ENCODE data around the gene FOXL2NB.
"Not testable (repeated sequence)": the region's sequence is repeated elsewhere in the genome, so short reads cannot be mapped to it uniquely, and the experiment has no call there.

The FOXL2NB gene

DNA sequence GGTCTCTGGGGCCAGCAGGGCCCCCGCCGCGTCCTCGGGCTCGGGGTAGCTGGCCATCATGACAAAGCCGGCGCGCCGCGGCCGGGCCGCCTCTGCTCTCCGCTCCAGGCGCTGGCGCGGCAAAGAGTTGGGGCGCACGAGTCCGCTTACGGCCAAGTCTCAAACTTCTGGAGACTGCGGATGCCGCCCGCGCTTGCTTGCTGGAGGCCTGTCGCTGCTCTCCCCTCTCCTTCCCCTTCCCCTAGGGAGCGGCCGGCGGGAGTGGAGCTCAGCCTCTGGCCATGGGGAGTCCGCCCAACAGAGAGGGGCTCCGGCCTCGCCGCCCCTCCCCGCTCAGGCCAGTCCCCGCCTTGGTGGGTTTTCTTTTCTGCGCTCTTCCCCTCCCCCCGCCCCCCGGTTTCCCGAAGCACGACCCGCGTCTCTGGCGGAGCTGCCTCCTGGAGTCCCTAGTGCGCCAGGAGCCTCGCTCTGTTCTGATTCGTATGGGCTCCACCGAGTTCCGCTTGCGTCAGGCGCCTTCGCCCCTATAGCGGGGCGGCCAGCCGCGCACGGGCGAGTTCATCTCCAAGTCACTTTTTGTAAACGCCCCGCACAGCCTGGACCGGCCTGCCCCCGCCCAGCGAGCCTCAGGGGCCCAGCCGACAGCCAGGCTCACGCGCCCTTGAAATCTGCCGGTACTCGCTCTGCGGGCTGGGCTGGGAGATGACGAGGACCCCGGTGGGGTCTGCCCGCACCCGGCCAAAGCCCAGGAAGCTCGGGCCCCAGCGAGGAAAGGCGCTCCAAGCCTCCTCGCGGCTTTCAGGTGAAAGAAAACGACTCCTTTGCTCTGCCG is at the start of gene FOXL2NB, which contains the start of gene FOXL2:
FOXL2NB (plus strand) TSS at position 555 of the 832 bp plus-strand sequence; CDS start at position 703, 148 bp downstream.
FOXL2 (minus strand) TSS at position 475 of the 832 bp plus-strand sequence; CDS start at position 60, 415 bp downstream.
- DNase-seq (ENCODE audit: low read depth): no peak

DNA sequence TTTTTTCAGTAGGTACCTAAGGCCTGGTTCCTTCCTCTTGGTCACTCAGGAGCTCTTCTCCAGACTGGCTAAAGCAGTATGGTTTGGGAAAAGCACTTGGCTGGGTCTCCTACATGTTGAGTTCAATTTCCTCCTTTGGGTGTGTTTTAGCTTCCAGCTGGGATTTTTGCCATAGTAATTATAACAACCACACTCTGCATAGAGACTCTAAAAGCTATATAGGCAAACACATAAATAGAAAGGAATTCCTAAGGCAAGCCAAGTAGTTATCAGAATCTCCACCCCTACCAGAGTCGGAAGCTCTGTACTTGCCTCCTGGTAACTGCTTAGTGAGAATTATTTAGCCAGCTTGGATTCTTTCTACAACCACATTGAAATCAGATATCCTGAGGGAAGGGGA is 48.7 kb upstream of the FOXL2NB start:
- no peak for DNase-seq (ENCODE audit: low read depth)

DNA sequence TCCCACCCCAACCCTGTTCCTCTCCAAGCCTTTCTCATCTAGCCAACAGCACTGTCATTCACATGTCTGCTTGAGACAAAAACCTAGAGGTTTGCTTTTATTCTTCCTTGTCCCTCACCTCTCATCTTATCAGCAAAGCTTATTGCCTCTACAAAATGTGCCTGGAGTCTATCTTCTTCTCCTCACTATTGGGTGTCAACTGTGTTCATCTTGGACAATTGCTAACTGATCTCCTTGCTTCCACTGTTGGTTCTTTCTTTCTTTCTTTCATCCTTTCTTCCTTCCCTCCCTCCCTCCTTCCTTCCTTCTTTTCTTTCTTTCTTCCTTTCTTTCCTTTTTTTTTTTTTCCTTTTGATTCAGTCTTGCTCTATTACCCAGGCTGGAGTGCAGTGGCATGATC is 48.3 kb upstream of the FOXL2NB start:
- DNase-seq (ENCODE audit: low read depth): no peak

DNA sequence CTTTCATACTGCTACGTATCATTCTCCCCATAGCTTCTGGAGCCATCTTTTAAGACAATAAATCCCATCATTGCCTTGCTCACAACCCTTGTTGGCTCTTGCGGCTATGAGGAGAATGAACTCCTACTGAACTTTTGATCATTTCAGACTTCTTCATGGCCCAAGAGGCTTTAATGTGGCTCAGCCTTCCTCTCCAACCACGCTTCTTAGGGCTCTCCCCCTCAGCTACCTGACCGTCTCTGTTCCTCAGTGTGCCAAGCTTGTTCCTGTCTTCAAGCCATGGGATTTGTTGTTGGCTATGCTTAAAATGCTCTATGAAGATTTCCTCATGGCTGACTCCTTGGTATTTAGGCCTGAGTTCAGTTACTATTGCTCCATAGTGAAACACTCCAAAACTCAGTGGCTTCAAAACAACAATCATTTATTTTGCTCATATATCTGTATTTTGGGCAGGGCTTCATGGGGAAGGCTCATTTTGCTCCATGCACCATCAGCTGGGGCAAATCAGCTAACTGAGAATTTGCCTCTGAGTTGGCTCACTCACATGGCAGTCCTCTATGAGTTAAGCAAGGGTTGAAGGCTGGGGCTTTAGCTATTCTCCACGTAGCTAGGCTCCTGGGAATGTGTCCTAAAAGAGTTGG is 47.5 kb upstream of the FOXL2NB start:
- no peak for DNase-seq (ENCODE audit: low read depth)

DNA sequence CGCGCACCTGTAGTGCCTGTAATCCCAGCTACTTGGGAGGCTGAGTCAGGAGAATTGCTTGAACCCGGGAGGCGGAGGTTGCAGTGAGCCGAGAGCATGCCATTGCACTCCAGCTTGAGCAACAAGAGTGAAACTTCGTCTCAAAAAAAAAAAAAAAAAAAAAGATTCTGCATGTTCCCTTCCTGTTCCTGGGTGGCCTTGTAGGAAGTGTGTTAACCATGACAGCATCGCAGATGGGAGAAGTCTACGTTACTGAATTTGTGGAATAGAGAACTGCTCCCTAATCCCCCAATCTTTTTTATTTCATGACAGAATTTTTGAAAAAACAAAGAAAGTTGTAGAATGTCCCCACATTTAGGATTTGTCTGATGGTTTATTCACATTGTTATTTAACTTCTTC is 45.5 kb upstream of the FOXL2NB start:
- no peak for DNase-seq (ENCODE audit: low read depth)

DNA sequence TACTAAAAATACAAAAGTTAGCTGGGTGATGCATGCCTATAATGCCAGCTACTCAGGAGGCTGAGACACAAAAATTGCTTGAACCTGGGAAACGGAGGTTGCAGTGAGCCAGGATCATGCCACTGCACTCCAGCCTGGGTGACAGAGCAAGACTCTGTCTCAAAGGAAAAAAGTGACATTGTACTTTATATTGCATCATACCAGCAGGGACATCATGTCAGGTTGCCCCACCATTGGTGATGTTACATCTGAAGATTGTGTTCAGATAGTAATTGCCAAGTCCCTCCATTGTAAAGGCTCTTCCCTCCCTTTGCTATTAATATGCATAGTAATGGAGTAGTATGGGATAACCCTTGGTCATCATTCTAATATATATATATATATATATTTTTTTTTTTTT is 44.8 kb upstream of the FOXL2NB start:
- DNase-seq (ENCODE audit: low read depth): no peak

DNA sequence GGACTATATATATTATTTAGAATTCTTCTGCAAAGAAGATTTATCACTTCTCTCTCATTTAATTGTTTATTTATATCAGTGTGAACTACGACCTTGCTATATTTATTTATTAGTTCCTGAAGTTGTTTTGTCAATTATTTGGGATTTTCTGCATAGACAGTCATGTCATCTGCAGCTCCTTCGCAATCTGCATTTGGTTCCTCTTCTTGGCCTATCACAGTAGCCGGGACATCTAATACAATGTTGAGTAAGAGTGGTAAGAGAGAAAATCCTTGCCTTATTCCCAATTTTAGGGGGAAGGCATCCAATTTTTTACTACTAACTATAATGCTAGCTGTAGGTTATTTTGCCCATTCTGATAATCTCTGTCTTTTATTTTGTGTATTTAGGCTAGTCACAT is 39.5 kb upstream of the FOXL2NB start:
- DNase-seq (ENCODE audit: low read depth): no peak

DNA sequence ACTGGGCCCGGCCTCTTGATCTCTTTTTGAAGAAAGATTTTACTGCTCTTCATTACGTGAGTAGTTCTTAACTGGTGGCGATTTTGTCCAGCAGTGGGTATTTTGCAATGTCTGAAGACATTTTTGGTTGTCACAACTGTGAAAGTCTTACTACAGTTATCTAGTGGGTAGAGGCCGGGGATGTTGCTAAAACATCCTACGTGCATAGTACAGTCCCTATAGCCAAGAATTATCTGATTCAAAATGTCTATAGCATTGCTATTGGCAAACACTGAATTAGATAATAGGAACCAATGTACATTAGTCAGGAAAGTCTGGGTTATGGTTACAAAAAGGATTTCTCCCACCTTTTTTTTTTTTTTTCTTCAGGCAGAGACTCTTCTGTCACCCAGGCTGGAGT is 38.2 kb upstream of the FOXL2NB start:
- DNase-seq (ENCODE audit: low read depth): no peak

DNA sequence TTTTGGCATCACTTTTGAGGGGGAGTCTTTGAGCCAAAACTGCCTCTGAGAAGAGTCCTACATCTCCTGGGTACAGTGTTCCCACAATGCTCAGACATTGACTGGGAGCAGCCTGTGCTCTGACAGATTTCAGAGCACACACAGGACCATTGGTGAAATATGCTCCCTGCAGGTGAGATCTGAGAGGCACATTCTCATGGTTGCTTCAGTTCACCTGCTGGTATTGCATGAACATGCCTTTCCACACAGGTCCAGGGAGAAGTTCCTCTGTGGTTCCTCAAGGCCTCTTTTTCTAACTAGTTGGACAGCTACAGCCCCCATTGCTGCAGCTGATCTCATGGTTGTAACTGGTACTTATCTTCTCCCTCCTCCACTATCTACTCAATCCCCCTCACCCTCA is 37.1 kb upstream of the FOXL2NB start:
- DNase-seq (ENCODE audit: low read depth): no peak

DNA sequence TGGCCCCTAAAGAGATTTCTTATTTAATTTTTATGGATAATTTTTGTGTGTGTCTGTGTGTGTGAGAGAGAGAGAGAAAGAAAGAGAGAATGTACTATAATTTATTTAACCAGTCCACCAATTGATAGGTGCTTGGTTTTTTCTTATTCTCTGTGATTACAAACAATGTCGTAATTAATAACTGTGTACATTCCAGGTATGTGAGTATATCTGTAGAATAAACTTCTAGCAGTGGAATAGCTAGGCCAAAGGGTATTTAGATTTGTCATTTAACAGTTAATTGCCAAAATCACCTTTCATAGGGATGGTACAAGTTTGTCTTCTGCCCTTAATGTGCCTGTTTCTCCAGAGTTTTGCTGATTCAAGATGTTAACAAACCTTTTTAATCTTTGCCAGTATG is 35.4 kb upstream of the FOXL2NB start:
- DNase-seq (ENCODE audit: low read depth): no peak

DNA sequence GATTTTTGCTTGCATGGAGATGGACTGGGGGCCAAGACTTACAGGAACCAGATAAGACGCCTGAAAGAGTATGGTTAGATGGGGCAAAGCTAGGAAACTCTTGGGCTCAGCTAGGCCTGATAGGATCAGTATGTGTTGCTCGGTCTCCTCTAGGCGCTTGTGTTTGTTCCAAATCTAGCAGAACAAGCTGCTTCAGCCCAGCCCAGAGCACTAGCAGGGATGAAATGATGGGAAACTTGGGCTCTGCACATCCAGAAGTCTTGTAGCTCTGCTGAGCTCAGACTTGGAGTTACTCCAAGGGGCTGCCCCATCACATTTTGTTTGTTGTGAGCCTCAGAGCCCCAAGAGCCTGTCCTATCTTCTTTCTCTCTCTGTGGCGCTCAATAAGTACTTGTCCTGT is 34.8 kb upstream of the FOXL2NB start:
- DNase-seq (ENCODE audit: low read depth): no peak

DNA sequence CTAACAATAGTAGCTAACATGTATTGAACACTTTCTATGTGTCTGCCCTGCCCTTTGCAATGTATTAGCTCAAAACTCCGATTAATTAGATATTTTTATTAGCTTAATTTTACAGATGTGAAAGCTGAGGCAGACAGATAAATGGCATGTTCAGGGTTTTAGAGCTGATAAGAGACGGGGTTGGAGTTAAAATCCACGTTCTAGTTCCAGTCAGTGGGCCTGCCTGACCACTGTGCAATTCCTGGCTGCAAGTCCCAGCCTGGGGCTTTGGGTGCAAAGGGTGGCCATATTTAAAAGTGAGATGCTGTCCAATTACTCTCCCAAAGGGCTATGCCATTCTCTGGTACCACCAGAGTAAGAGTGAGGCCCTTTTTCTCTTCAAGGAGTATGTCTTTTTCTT is 33.3 kb upstream of the FOXL2NB start:
- no peak for DNase-seq (ENCODE audit: low read depth)

DNA sequence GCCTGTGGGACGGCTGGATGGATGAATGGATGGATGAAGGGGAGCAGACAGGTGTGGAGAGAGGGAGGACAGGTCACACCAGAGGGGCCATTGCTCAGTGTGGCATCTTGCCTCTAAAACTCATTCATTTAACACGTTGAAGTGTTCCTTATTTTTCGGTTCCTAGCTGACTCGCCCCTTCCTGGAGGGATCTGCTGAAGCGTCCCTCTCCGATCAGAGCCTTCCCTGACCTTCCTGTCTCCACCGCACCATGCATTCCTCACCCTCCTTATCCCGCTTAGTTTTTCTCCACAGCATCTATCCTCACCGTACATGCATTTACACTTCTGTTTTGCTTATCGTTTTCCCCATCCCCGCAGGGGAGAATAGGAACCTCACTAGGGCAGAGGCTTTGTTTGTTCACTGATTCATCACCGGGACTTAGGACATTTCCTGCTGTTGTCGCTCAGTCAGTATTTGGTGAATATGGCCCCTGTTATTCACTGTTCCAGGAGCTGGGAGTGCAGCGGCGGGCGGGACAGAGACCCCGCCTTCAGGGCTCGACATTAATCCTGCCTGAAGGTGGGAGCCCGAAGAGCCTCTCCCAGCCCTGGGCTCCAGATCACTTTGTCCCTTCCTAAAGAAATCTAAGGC is 32.0 kb upstream of the FOXL2NB start:
- no peak for DNase-seq (ENCODE audit: low read depth)

DNA sequence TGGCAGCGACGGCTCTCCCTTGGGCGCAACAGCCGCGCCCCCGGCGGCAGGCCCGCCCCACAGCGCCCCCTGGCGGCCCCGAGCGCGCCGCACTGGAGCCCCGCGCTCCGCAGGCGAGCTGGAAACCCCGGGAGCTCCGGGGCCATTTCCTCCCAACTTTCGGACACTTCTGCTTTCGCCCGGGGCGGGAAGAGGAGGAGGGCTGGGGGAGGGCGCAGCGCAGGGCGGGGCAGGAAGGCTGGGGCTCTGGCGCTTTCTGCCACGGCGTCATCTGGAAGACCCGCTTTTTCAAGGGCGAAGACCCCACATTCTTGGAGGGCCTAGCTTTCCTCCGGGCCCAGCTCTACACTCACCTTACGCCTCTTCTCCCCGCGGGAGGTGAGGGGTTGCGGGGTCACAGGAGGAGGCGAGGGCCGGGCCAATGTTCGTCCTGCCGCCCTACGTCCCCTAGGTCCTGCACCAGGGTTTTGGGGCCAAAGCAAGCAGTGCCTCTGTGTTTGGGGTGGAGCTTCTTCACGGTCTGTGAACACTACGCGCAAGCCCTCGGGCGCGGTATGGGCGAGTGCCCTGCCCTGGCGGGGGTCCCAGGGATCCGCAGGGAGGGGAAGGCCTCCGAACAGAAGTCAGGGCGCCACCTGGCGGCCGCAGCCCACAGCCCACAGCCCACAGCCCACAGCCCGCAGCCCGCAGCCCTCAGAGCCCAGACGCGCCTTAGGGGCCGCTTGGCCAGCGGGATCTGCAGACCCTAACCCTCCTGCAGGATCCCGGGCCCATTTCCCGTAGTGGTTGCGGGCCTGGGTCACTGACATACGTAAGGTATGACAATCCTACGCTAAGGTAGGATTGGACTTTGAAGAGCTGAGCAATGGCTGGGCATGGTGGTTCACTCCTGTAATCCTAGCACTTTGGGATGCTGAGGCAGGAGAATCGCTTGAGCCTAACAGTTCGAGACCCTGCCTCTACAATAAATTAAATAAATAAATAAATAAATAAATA is 31.2 kb upstream of the FOXL2NB start:
- peak; percentile 69 for DNase-seq (ENCODE audit: low read depth)

DNA sequence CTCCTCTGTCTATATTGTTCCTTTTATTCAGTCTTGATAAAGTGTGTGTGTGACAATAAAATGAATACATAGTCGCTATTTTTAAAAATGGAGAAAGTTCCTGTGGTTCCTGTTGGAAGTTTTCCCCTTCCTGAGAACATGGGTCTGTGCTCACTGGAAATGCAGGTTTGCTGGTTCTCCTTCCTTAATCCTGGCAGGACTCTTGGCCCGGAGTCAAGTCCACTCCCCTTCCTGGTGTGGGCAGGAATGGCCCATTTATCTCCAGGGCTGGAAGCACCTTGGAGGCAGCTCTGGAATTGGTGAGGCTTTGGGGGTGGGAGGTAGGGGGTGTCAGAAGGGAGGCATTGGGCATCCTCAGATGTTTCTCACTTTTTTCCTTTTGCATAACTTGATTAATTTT is 30.2 kb upstream of the FOXL2NB start:
- DNase-seq (ENCODE audit: low read depth): no peak

DNA sequence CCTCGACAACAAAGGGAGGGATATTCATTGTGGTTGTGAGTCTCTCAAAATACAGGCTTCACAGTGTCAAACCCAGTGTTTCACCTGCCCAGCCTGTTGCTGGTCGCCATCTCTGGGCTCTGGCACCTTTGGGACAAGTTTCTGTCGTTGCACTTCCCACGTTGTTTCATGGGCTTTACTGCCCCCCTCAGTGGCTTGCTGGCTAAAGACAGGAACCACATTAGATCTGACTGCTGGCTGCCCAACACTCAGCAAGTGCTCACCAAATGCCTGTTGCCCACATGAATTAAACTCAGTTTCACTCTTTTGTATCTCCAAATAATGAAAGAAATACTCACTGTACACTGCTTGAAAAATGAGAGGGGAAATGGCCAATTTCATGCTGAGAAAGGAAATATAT is 27.7 kb upstream of the FOXL2NB start:
- no peak for DNase-seq (ENCODE audit: low read depth)

DNA sequence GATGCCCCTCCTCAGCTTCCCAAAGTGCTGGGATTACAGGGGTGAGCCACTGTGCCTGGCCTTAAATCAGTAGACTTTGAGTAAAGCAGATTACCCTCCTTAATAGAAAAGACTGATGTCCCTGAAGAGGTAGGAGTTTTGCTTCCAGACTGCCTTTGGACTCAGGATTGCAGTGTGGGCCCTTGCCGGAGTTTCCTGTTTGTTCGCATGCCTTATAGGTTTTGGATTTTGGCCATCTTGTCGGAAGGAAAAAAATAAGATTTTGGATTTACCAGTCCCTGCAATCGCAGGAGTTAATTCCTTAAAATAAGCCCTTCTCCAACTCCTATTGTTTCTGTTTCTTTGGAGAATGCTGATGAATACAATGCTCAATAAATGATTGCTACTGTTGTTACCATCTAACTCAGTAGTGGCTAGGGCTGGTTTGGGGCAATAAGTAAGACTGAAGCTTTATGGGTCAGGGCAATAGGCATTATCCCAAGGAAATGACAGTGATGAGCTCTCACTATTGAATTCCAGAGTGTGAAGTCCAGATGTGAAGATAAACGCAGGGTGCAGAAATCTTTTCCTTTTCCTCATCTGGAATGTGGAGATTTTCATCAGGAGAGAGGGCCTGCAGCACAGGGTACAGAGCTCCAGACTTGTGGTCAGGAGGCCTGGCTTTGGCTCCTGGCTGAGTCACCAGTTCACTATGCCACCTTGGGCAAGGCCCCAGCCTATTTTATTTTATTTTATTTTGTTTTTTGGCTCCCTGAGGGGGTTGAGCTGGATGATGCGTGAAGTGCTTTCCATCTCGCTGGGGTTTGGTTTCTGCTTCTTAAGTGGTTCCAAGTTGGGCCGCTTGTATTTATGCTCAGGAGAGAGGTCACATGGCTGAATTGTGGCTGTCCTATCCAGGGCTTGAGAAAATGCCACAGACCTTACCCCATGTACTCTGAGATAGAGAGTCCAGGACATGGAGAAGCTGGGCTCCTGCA is 25.4 kb upstream of the FOXL2NB start:
- no peak for DNase-seq (ENCODE audit: low read depth)

DNA sequence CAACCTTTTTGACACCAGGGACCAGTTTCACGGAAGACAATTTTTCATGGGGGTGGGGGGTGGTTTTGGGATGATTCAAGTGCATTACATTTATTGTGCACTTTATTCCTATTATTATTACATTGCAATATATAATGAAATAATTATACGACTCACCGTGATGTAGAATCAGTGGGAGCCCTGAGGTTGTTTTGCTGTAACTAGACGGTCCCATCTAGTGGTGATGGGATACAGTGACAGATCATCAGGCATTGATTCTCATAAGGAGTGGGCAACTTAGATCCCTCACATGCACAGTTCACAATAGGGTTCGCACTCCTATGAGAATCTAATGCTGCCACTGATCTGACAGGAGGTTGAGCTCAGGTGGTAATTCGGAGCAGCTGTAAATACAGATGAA is 24.6 kb upstream of the FOXL2NB start:
- DNase-seq (ENCODE audit: low read depth): not testable (repeated sequence)

DNA sequence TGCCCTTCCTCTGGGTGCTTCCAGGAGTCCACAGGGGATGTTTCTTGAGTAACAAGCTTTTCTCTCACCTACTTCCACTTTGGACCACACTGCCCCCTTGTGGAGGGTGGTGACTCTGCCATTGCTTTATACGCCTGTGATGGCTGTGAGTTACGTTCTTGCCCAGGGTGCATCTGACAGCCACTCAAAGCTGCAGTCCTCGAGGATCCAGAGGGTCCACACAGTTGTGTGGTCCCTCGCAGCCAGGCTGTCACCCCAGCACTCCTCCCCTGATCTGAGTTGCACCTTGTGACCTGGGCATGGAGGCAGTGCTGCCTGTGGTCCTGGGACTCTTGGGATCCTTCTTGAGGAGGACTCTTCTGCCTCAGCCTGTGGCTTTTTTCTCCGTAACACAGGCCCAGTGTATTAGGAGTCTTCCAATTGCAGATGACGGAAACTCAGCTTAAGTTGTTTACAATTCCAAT is 23.5 kb upstream of the FOXL2NB start:
- DNase-seq (ENCODE audit: low read depth): peak; percentile 70

DNA sequence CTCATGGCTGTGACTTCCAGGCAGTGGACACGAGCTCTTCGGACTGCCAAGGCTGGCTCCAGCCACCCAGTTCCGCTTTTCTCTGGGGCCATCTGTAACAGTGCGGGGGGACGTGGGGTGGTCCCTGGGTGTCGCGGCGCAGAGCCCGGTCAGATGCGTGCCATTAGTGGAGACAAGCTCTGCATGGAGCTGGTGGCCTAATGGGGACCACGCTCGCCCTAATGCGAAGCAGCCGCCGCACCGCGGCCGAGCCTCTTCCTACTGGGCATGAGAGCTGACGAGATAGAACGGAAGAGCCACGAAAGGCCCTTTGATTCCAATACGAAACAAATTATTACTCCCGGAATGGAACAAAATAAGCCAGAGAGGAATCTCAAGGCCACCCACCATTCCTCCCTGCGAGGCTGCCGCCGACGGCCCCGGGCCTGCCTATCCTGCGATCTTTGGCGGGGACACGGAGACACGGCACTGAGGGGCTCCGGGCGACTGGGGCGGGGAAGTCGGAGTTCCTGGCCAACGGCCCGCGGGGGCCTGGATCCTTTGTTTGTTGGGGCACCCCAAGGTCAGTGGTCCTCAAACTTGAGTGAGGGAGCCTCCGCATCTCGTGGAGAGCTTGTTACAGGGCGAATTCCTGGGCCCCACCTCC is 18.2 kb upstream of the FOXL2NB start:
- DNase-seq (ENCODE audit: low read depth): no peak

Data from stimulated activated CD4-positive, alpha-beta T cell treated with anti-CD3 and anti-CD28 coated beads, Interleukin-2, amount 100 ng/mL, for 4 hours (primary cell).